HG03064 (cell line): Measurements from ENCODE around the gene SEMA3B.
"Not testable (repeated sequence)": the region's sequence is repeated elsewhere in the genome, so short reads cannot be mapped to it uniquely, and the experiment has no call there.

Experiments
- ATAC-seq: cut with Tn5 transposase; IDR thresholded peaks from one replicate; pipeline ENCODE4 v1.9.1; 2021; ENCODE audit warnings: low read depth; ENCODE audit not compliant: unreplicated experiment

SEMA3B gene

DNA sequence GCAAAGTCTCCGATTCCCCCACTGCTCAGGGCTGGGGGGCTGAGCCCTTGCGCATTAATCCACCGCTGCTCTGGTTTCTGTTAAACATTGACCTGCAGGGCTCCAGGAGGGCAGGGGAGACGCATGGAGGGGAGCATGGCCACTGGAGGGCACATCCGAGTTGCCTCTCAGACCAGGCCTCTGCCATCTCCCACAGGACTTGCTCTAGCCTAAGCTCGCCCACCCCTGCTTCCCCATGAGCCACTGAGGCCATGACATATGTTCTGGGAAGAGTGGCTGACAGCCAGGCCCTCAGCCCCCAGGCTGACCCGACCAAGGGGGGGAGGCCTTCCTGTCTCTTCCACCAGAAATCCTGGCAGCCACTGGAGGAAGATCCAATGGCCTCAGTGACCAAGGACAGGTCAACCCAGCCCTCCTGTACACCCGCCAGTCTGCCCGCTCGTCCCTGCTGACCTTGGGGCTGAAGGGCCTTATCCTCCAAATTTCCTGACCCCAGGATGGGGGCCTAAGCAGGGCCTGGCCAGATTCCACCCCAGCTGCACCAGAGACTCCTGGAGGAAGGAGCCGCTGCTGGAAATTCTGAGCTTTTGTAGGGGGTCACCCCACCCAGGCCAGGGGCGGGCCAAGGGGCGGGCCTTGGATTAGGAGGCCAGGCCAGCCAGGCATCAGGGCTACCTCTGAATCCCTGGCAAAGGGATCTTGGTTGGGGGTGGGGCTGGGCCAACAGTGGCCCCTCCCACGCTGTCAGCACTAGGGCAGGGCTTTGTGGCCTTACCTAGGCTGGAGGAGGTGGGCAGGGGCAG, 34.3 kb downstream of the SEMA3B start, which contains the start of gene HYAL1:
HYAL1 (minus strand) TSS at position 562 of the 803 bp plus-strand sequence. CDS start 618 bp downstream, outside the sequence.
- ATAC-seq = no peak

DNA sequence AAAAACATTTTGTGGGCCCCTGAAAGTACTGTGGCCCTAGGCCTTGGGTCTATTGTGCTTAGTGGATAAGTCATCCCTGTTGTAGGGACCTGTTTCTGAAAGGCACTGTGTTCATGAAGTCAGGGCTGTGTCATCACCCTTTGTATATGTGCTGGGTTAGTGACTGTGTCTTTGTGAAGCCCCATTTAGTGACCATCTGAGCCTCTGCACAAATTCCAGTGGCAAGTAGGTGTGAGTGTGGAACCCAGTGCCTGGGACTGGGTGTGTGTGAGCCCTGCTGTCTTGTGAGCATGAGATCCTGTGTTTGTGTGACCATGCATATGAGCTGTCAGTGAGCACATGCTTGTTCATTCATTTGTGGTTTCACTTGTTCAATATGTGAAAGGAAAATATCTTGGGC, 35.7 kb downstream of the SEMA3B start:
- ATAC-seq = no peak

DNA sequence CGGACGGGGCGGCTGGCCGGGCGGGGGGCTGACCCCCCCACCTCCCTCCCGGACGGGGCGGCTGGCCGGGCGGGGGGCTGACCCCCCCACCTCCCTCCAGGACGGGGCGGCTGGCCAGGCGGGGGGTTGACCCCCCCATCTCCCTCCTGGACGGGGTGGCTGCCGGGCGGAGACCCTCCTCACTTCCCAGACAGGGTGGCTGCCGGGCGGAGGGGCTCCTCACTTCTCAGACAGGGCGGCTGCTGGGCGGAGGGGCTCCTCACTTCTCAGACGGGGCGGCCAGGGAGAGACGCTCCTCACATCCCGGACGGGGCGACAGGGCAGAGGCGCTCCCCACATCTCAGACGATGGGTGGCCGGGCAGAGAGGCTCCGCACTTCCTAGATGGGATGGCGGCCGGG, 43.1 kb downstream of the SEMA3B start:
- ATAC-seq = not testable (repeated sequence)

DNA sequence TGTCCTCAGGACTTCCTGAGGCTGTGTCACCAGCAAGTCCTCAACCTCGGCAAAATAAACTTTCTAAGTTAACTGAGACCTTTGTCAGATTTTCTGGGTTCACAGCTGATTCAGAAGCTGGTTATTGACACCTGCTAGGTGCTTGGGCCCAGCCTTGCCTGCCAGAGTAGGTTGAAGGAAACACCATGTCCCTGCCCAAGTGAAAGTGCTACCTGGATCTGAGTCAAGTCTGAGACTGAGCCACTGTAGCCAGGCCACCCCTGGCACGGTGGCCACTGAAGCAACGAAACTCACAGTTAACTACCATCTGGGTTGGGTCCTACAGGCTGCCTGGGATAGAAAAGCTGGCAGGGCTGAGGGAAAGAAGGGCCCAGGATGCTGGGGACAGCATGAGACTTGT, 45.4 kb downstream of the SEMA3B start:
- no peak for ATAC-seq

DNA sequence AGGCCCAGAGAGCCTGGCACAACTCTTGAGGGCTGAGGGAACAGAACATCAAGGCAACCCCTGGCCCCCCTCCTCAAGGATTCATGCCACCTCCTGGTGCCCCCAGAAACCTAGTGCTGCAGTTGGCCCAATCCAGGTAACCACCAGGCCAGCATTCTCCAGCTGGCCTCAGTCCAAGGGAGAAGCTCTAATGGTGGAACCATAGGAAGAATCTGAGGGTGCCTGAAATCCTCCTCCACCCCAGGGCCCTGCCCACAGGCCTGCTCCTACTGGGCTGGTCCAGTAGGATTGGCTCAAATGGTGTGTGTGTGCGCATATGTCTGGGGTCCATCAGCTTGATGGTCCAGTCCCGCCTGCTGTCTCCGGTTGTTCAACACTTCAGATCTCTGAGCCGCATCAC, 45.9 kb downstream of the SEMA3B start:
- no peak for ATAC-seq

DNA sequence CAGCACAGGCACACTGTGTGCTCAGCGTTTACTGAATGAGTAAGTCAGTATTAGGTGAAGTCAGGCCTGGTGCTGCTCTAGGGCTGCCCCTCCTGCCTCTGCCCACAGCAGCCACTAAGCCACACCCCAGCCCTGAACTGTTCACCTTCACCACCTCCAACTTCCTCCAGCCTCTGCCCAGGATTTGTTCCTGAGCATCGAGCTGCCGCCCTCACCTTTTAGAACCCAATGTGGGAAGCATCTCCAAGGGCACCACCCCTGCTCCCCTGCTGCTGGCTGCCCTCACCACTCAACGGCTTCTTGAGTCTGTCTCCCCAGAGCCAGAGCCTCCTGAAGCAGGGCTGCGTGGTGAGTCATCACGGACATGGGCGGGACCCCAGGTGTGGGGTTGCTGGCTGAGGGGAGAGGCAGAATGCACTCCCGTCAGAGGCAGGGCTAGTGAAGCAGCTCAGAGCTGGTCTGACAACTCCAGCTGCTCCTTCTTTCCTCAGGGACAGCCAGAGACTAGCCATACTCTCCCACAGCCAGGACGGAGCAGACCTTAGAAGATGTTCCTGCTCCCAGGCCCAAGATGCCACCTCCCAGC, 47.8 kb downstream of the SEMA3B start:
- ATAC-seq = no peak

DNA sequence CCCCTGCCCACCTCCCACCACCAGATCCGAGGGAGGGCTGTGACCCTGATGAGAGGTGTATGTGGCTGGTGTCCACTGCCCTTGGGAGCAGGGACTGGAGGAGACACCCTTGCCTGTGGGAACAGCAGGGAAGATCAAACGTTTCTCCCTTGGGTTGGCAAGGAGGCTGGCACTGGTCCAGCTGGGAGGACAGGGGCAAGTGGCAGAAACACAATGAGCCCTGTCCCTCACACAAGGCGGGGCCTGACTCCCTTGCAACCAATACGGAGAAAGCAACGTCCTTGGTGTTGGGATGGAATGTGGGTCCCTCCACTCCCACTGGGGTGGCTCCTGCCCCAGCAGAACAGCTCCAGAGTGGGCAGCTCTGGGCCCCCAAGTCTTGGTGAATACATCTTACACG, 48.4 kb downstream of the SEMA3B start:
- ATAC-seq = no peak

DNA sequence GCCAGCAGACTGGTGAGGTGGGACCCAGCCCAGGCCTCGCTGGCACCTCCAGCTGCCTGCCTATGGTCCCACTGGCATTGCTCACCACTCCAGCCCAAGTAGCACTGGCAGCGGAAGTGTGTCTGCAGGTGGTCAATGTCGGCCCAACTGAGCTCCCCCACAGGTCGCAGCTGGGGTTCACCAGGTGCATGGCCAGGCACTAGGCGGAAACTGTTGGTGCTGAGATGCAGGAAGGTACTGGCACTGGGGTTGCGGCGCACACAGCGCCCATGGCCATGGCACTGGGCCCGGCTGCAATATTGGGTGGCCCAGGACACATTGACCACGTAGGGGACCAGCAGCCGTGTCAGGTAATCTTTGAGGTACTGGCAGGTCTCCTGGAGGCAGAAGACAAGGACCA, 49.2 kb downstream of the SEMA3B start:
- no peak for ATAC-seq

DNA sequence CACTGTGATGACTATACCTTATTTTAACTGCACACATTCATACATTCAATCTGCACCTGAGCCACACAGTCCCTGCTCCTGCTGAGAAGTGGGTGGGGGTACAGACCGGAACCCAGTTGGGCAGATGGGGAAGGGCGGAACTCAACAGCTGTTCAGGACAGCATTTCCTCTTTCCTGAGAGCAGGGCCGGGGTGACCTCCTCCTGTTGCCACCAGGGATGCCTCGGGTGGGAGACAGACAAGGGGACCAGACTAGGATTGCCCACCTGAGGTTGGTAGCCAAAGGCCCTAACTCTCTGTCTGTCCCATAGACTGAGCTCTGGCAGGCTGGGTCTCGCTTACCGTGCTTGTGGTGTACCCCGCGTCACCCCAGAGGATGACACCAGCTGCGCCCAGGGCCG, 49.7 kb downstream of the SEMA3B start:
- ATAC-seq = no peak

DNA sequence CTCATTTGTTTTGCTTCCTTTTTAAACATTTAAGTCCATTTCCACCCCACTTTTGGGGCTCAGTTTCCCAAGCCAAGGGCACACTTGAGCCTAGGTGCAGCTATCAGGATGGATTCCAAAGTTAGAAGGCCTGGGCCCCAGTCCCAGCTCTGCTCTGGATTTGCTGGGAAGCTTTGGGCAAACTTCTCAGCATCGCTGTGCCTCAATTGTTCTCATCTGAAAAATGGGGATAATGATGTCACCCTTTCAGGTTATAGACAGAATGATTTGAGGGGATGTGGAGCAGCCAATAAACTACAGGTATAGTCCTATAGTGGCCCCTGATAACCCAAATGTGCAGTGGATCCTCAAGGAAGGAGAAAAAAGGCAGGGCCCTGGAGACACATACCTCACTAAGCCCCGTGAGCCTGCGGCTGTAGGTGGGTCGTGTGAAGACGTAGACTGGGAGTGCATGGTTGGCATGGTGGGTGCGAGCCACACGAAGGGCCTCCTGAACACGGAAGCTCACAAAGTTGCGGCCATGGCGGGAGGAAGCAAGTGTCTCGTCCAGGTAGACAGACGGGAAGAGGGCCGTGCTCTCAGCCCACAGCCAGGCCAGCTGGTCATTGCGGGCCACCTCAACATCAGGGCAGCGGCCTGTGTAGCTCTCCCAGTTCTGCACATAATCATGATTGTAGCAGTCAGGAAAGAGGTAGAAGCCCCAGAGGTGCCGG, 50.4 kb downstream of the SEMA3B start:
- no peak for ATAC-seq

DNA sequence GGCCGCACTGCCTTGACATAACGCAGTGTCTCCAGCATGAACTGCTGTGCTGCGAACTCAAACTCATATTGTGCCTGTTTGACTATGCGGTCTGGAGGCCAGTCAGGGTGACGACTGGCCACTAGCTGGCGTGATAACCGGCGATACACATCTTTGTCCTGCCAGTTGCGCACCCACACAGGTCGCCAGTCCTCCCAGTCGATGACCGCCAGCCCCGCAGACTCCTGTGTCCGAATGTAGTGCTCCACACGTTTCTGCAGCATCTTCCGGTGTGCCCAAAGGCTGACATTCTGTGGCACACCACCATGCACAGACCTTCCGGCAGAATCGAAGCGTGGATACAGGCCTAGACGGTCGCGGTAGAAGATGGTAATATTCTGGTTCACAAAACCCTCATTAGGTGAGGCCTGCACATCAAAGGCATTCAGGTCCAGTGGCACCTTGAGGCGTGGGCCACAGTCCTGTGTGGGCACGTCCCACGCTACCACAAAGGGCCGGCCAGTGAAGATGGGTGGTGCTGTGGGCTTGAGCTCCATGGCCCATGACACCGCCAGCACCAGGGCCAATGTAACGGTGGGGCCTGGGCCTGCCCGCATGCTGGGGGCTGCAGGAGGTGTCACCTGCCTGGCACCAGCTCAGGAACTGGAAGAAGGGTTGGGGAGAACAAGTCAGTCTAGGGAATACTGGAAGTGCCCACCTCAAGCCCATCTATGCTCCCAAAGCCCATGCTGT, 51.1 kb downstream of the SEMA3B start:
- ATAC-seq = no peak

DNA sequence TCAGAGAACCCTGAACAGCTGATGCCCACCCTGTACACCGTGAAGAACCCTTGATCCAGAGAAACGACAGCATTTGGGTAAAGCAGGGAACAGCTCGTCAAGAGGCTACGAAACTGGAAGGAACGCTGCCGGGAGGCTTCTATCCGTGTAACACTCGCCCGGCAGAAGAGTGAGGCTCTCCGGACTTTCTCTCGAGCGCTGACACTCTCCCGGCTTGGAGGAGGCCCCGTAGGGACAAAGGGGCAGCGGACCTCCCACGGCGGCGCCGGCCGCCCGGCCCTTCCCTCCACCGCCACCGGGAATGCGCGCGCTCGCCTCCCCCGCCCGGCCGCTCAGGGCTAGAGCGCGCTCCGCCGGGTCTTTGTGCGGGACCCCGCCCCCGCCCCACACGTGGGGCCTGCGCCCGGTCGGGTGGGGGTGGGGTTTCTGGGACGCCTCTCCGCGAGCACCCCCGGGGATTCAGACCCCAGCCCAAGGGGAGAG, 51.9 kb downstream of the SEMA3B start:
- peak; percentile 48 for ATAC-seq

DNA sequence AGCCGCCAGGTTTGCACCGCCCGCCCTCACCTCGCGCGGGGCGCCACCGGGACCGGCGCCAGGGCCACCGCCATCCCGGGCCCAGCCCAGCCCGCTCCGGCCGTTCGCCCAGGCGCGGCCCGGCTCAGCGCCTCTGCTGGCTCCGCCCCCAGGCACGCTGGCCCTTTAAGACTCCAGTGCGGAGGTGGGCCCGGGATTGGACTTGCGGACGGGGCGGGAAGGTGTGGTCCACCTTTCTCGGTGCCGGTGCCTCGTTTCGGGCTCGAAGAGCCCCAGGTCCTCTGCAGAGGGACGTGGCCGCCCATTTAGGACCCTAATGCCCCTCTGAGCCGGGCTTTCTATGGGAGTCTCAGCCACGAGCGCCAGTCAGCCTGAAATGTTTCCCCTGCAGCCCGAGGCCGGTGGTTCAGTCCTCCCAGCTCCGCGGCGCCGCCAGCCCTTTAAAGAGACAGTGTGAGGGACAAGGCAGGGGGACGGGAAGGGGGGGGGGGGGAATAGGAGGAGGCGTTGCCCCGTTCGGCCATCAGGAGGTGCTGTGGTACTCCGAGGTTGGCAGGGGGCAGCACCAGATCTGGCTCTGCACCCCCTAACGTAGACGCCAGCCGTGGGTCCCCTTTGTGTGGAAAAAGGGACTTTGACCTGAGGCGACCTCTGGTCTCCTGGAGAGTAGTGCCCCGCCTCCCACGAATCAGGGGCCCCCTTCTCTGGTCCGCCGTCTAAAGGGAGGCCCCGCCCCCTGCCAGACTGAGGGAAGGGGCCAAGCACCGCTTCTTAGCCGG, 52.6 kb downstream of the SEMA3B start:
- peak; percentile 79 for ATAC-seq

DNA sequence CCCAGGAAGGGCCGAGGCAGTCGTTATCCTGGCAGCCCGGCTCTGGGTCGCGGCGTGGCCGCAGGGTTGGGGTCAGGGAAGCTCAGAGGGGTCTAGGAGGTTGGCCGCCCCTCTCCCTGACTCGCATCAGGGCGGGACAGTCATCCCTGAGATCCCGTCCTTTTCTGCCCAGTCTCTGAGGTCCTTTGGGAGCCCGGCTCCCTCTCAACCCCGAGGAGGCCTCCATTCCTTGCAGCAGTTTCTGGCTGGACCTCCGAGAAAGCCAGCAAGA, 53.1 kb downstream of the SEMA3B start:
- no peak for ATAC-seq

DNA sequence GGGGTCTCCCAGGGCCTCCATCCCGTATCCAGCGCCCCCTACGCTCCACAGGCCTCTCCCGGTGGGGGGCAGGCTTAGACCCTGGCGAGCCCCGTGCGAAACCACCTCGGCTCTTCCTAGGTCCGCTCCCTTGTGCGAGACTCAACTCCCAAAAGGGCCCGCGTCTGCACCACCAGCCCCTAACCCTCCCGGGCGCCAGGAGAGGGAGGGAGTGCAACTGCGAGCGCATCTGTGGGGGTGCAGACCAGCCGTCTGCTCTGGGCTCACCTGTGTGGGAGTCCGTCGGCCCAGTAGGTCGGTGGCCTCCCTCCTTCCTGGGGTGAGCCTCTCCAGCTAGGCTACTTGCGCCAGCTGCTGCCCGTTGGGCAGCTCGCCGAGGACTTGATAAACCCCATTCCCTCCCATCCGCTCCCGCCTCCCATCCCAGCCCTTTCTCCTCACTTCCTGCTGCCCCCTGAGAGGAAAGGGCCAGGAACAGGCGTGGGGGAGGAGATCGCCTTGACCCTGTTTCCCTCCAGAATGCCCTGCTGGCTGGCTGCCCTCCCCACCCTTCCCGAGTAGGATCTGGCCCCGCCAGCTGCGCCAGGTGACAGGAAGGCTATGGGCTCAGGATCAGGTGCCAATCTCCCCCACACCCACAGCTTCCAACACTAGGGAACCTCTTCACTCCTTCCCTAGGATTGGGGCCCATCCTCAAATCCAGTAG, 53.6 kb downstream of the SEMA3B start, which contains the start of gene HYAL2:
HYAL2 (minus strand) TSS at position 360 of the 706 bp plus-strand sequence. CDS start 2,256 bp downstream, outside the sequence.
- ATAC-seq = no peak

DNA sequence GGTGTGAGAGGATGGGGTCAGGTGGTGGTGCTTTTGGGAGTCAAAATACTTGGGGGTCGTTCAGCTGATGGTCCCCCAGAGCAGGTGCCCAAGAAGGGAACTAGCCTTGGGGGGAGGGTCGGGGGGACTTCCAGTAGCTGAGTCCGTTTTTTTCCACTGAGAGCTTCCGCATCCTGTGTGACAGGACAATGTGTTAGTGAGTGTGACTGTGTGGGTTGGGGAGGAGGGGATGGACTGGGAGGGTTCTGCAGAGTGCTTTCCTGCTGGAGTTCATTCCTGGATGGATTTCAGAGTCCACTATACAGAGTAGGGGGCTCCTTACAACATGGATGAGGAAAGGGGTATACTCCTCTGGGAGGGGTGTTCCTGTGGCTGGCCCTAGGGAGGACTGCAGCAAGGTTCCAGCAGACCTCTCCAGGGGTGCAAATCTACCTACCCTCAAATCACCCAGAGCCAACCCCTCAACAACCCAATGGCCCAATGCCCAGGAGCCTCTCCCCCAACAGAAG, 54.2 kb downstream of the SEMA3B start:
- no peak for ATAC-seq

DNA sequence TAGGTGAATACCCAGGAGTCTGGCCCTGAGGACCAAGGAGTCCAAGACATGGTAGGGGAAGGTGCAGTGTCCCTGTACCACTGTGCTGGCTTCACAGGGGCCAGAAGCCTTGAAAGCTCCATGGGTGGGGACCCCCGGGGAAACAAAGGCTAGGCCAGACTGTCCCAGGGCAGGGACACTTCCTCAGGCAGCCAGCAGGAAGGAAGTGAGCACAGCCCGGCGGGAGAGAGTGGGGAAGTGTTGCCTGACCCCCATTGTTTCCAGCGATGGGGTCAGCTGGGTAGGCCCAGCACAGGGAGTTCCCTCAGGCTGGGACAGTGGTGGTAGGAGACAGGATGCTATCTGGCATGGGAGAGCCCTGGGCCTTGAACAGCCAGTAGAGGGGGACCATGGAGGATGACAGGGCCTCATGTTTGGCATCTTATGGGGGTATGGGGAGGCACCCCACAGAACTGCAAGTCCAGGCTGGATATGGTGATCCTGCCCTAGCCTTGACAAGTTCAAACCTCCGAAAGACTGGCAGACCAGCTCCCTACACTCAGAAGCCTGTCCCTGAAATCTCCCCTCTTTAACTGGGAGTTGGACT, 54.8 kb downstream of the SEMA3B start:
- no peak for ATAC-seq

DNA sequence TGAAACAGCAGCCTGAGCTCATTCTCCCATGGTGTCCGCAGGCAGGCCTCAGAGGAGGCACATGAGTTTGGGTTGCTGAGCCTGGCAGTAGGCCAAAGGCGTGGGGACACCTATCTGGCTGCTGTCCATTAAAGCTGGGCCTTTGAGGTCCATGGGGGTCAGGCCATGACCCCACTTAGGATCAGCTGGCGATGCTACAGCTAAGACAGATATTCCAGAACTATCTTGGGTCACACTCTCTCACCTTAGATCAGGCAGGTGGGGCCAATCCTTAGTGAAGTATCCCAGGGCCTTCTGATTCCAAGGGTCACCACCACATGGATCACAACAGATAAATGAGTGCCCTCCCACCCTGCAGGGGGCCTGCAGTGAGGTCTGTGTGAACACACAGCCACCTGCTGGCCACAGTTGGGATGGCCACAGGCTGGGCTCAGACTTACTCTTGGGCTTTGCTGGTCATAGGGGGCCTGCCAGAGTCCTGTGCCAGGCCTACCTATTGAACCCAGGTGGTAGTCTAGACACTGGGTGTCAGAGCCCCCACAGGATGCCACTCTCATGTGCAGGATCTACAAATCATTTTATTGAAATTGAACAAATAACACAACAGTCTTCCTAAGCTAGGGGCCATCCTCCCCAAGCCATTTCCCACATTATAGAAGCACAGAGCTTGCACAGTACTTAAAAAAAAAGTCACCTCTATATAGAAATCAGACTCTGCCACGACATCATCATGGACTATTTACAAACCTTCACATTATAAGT, 55.6 kb downstream of the SEMA3B start:
- ATAC-seq = no peak
